ENCODE measurements around the gene LRRC27.

DNA sequence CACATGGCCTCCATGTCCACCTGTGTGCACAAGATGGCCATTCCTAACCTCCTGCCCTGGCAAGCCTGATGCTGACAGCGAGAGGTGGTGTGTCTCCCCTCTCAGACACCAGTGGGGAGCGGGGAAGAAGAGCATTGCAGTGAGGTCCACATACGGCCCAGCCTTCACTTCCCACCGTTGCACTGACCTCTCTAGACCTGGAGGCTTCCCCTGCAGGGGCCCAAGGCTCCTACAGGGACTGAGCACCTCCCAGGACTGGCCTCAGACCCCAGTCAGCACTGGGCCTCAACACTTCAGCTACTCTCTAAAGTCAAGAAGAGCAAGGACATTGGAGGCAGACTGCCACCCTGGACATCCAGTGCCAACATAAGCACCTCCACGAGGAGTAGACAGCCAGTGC, 40.2 kb upstream of the LRRC27 start:
- TF ChIP-seq, protein P1, sequence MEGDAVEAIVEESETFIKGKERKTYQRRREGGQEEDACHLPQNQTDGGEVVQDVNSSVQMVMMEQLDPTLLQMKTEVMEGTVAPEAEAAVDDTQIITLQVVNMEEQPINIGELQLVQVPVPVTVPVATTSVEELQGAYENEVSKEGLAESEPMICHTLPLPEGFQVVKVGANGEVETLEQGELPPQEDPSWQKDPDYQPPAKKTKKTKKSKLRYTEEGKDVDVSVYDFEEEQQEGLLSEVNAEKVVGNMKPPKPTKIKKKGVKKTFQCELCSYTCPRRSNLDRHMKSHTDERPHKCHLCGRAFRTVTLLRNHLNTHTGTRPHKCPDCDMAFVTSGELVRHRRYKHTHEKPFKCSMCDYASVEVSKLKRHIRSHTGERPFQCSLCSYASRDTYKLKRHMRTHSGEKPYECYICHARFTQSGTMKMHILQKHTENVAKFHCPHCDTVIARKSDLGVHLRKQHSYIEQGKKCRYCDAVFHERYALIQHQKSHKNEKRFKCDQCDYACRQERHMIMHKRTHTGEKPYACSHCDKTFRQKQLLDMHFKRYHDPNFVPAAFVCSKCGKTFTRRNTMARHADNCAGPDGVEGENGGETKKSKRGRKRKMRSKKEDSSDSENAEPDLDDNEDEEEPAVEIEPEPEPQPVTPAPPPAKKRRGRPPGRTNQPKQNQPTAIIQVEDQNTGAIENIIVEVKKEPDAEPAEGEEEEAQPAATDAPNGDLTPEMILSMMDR (IDR thresholded peaks at IDR 0.05): no peak
- TF ChIP-seq POLR2A (IDR thresholded peaks at IDR 0.05): no peak

Data from Peyer's patch (tissue), 4 donors.